Astrocyte of the spinal cord (primary cell): Measurements from ENCODE around the gene ODAD2.

ENCODE experiments used
- DNase-seq: peaks from one replicate; pipeline ENCODE4 v3.0.0; 2011; ENCODE audit warnings: low read depth, low spot score
- H3K4me3 ChIP-seq: 2 replicates; pipeline ENCODE4 v1.5.1; 2011; ENCODE audit warnings: low read depth, mild to moderate bottlenecking, low read length, moderate library complexity
- CTCF ChIP-seq: IDR thresholded peaks from 2 replicates; pipeline ENCODE4 v1.5.1; 2012; ENCODE audit warnings: low read depth, mild to moderate bottlenecking, low read length, inconsistent platforms
- in situ Hi-C: cut with HindIII; loops from 2 replicates; pipeline ENCODE4 v1.10.0; 2017; ENCODE audit warnings: low sequenced_read_pairs

Gene ODAD2

GRCh38 chr10:28020993-28021982, 22.4 kb upstream of the ODAD2 start:
- no peak overlapping the region for H3K4me3 ChIP-seq
- in situ Hi-C loops = no loop called here
- TF ChIP-seq CTCF = no peak
- no peak for DNase-seq

GRCh38 chr10:28020080-28020860, 21.4 kb upstream of the ODAD2 start:
- in situ Hi-C loops = no loop called here
- DNase-seq = no peak
- H3K4me3 ChIP-seq = no peak overlapping the region
- TF ChIP-seq CTCF = no peak

GRCh38 chr10:28014651-28015050, 15.8 kb upstream of the ODAD2 start:
- no peak overlapping the region for H3K4me3 ChIP-seq
- in situ Hi-C loops = no loop called here
- TF ChIP-seq CTCF = no peak
- DNase-seq = no peak

GRCh38 chr10:28012990-28013515, 14.2 kb upstream of the ODAD2 start:
- TF ChIP-seq CTCF = no peak
- in situ Hi-C loops = no loop called here
- DNase-seq = no peak

GRCh38 chr10:28010821-28011220, 11.9 kb upstream of the ODAD2 start:
- H3K4me3 ChIP-seq = no peak overlapping the region
- no peak for DNase-seq
- in situ Hi-C loops = no loop called here
- no peak for TF ChIP-seq CTCF

More at GRCh38 chr10:28012990-28013515, 14.2 kb upstream of the ODAD2 start:
- H3K4me3 ChIP-seq = no peak overlapping the region

GRCh38 chr10:28008054-28008453, 9.2 kb upstream of the ODAD2 start:
- DNase-seq = no peak
- H3K4me3 ChIP-seq = no peak overlapping the region
- TF ChIP-seq CTCF = no peak
- in situ Hi-C loops = no loop called here
